PC-9 (cell line): ENCODE results near the gene AUTS2. TPM values are rescaled to one million over a fixed set of nuclear protein-coding genes. Genes with fewer than 3 reads are reported as not detected.

Experiments
- BruUV-seq: library from RNA; stranded (reverse); fragments of 400-500 nt; replicated peaks from 2 replicates; lab custom pipeline; 2021; lab: Mats Ljungman, UMichigan
- CTCF ChIA-PET: fragments of 300-600 bp; sonication (Branson Sonifier 250); formaldehyde crosslinking; loops from one replicate; lab custom pipeline; 2022; ENCODE audit warnings: antibody characterized with exemption; lab: Charles Lee
- POLR2A ChIA-PET: fragments of 300-600 bp; sonication (Branson Sonifier 250); formaldehyde crosslinking; loops from one replicate; lab custom pipeline; 2022; ENCODE audit warnings: antibody characterized with exemption; ENCODE audit not compliant: unreplicated experiment; lab: Charles Lee
- DNase-seq, 2 experiments: peaks; one replicate each; pipeline versions ENCODE4 v3.0.0 to v3.0.0-alpha.2; 2015 to 2022; ENCODE audit warnings: mixed read lengths in 1 of 2
- H2AFZ ChIP-seq: fragments of 200-600 bp; sonication (generic); 2 replicates; pipeline ENCODE4 v1.8.1; 2017; ENCODE audit warnings: antibody characterized with exemption
- H3F3A ChIP-seq: fragments of 200-600 bp; sonication (generic); 2 replicates; pipeline ENCODE4 v1.8.1; 2017; ENCODE audit warnings: antibody characterized with exemption, mild to moderate bottlenecking, low read depth; ENCODE audit not compliant: insufficient read depth
- H3K27ac ChIP-seq: fragments of 200-600 bp; sonication (generic); 2 replicates; pipeline ENCODE4 v1.6.1; 2016; ENCODE audit warnings: mixed run types
- H3K27me3 ChIP-seq: fragments of 200-600 bp; sonication (generic); 2 replicates; pipeline ENCODE4 v1.6.1; 2016; ENCODE audit warnings: low read depth, mixed run types; ENCODE audit not compliant: insufficient read depth
- H3K36me3 ChIP-seq: fragments of 200-600 bp; sonication (generic); 2 replicates; pipeline ENCODE4 v1.6.1; 2016; ENCODE audit warnings: low read depth, mixed run types
- H3K4me1 ChIP-seq: fragments of 200-600 bp; sonication (generic); replicated peaks from 2 replicates; pipeline ENCODE4 v1.6.1; 2016; ENCODE audit warnings: mixed run types; ENCODE audit not compliant: insufficient read depth
- H3K4me2 ChIP-seq: fragments of 200-600 bp; sonication (generic); 2 replicates; pipeline ENCODE4 v1.6.1; 2017; ENCODE audit warnings: mixed run types
- H3K4me3 ChIP-seq: fragments of 200-600 bp; sonication (generic); 2 replicates; pipeline ENCODE4 v1.6.1; 2016; ENCODE audit warnings: mixed run types
- H3K79me2 ChIP-seq: fragments of 200-600 bp; sonication (generic); 2 replicates; pipeline ENCODE4 v1.6.1; 2017; ENCODE audit warnings: low read depth, mixed run types
- H3K9me2 ChIP-seq: fragments of 200-600 bp; sonication (generic); 2 replicates; pipeline ENCODE4 v1.8.1; 2017; ENCODE audit warnings: mild to moderate bottlenecking; ENCODE audit not compliant: insufficient read depth
- H3K9me3 ChIP-seq: fragments of 200-600 bp; sonication (generic); 2 replicates; pipeline ENCODE4 v1.8.1; 2016; ENCODE audit warnings: low read depth; ENCODE audit not compliant: insufficient read depth
- H4K20me1 ChIP-seq: fragments of 200-600 bp; sonication (generic); 2 replicates; pipeline ENCODE4 v1.8.1; 2017; ENCODE audit not compliant: insufficient read depth
- EZH2 ChIP-seq: fragments of 200-600 bp; sonication (generic); IDR thresholded peaks from 2 replicates; pipeline ENCODE4 v1.8.0; 2017; ENCODE audit warnings: antibody characterized with exemption, low read depth
- intact Hi-C: fragments of 100-400 bp; cut with micrococcal nuclease; formaldehyde crosslinking; loops from one replicate; pipeline ENCODE4 v1.10.0; 2022; ENCODE audit not compliant: unreplicated experiment
- total RNA-seq: library from RNA; stranded (reverse); gene quantifications from 2 replicates; pipeline ENCODE4 v1.2.3, GENCODE V29; 2021
- TF ChIP-seq, protein P1 (sequence below): fragments of 200-600 bp; sonication (generic); conservative IDR thresholded peaks from 2 replicates; pipeline ENCODE4 v1.6.1; 2017; ENCODE audit warnings: mixed run types, antibody characterized with exemption, mild to moderate bottlenecking, moderate library complexity

AUTS2 gene
- total RNA-seq, 1 experiment from 2014 or later, result not detected

DNA sequence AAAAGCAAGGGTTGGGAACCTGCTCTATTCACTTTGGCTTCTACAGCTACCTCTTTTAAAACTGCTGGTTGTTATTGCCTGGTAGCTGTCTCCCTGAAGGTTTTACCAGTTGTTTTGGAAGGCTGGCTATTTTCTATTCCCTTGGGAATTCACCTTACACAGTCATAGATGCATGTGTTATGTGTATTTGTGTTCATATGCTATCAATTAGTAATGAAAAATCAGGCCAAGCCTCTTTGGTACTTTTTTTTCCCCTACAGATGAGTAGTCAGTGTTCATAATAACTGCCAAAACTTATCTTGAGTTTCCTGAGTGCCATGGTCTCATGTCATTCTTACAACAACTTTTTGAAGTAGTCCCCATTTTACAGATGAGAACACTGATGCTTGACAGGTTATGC lies 795.7 kb downstream of the AUTS2 start:
- no peaks in the 10 kb centered on the region for H3F3A ChIP-seq
- no TSS peak for BruUV-seq
- intact Hi-C loops, result no loop called here
- H3K27me3 ChIP-seq, result peaks cover 22% of the 10 kb centered on the region; the same call in 1 of the 2 replicates
- no peaks in the 10 kb centered on the region for H3K36me3 ChIP-seq
- H3K4me3 ChIP-seq, result no peak overlapping the region
- POLR2A ChIA-PET, result no interaction called here
- TF ChIP-seq, protein P1, sequence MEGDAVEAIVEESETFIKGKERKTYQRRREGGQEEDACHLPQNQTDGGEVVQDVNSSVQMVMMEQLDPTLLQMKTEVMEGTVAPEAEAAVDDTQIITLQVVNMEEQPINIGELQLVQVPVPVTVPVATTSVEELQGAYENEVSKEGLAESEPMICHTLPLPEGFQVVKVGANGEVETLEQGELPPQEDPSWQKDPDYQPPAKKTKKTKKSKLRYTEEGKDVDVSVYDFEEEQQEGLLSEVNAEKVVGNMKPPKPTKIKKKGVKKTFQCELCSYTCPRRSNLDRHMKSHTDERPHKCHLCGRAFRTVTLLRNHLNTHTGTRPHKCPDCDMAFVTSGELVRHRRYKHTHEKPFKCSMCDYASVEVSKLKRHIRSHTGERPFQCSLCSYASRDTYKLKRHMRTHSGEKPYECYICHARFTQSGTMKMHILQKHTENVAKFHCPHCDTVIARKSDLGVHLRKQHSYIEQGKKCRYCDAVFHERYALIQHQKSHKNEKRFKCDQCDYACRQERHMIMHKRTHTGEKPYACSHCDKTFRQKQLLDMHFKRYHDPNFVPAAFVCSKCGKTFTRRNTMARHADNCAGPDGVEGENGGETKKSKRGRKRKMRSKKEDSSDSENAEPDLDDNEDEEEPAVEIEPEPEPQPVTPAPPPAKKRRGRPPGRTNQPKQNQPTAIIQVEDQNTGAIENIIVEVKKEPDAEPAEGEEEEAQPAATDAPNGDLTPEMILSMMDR, result no peak
- TF ChIP-seq EZH2, result no peak
- CTCF ChIA-PET, result no interaction called here
- H3K4me1 ChIP-seq, result no peaks in the 10 kb centered on the region
- H3K9me3 ChIP-seq, result no peaks in the 10 kb centered on the region
- no peak for DNase-seq
- no peaks in the 10 kb centered on the region for H4K20me1 ChIP-seq
- H3K9me2 ChIP-seq, result no peaks in the 10 kb centered on the region
- H3K4me2 ChIP-seq, result no peak overlapping the region
- no peaks in the 10 kb centered on the region for H3K79me2 ChIP-seq
- no peak overlapping the region for H2AFZ ChIP-seq
- no peak overlapping the region for H3K27ac ChIP-seq

DNA sequence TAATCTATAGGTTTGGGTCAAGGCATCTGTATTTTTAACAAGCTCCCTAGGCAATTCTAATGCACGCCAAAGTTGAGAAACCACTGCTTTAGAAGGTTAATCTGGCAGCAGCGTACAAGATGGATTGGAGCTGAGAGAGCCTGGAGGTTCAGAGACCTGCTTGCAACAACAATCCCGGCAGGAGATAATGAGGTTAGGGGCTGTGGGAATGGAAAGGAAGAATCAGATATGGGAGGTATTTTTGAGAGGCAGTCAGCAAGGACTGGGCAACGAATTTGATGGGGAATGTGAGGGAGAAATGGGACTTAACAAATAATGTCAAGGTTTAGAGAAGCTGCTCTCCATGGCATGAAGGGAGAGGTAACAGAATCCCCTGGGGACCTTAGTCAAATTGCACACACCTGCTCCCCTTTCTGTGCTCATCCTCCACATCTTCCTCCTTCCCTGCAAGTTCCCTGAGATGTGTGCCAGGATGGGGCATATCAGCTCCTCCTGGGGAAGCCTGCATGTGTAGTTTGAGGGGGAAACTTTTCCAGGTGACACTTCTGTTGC lies 802.6 kb downstream of the AUTS2 start:
- TF ChIP-seq EZH2, result no peak
- TF ChIP-seq, protein P1, result no peak
- H3K9me3 ChIP-seq, result no peaks in the 10 kb centered on the region
- intact Hi-C loops, result no loop called here
- no peaks in the 10 kb centered on the region for H3K9me2 ChIP-seq
- DNase-seq, result no peak
- H3K27ac ChIP-seq, result no peak overlapping the region
- H3K79me2 ChIP-seq, result no peaks in the 10 kb centered on the region
- H3K27me3 ChIP-seq, result peaks cover 31% of the 10 kb centered on the region
- H3K36me3 ChIP-seq, result no peaks in the 10 kb centered on the region
- H3K4me3 ChIP-seq, result no peak overlapping the region
- BruUV-seq, result no TSS peak
- H3K4me1 ChIP-seq, result no peaks in the 10 kb centered on the region
- no peaks in the 10 kb centered on the region for H4K20me1 ChIP-seq
- no peak overlapping the region for H2AFZ ChIP-seq
- ChIA-PET CTCF (no interaction called here), POLR2A (no interaction called here)
- no peak overlapping the region for H3K4me2 ChIP-seq
- H3F3A ChIP-seq, result no peaks in the 10 kb centered on the region

DNA sequence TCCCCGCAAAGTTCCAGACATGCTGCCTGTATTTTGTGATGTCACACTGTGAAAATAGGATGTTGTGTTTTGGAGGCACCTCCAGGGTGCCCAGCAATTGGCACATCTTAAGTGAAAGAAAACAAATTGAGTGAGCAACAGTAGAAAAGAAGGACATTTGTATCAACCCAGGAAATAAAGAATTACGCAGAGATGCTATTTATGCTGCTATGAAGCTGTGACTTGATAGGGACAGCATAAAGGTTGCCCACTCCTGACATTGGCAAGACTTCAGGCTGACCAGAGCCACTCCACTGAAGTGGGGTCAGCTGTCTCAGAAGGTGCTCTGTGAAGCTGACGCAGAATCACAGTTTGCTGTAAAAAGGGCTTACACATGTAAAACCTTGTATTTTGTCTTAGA lies 803.8 kb downstream of the AUTS2 start:
- H2AFZ ChIP-seq, result no peak overlapping the region
- H3K36me3 ChIP-seq, result no peaks in the 10 kb centered on the region
- ChIA-PET CTCF (no interaction called here), POLR2A (no interaction called here)
- H3K27me3 ChIP-seq, result peaks cover 41% of the 10 kb centered on the region
- DNase-seq, result no peak
- H3K79me2 ChIP-seq, result no peaks in the 10 kb centered on the region
- intact Hi-C loops, result no loop called here
- H3K4me2 ChIP-seq, result no peak overlapping the region
- H3F3A ChIP-seq, result no peaks in the 10 kb centered on the region
- no TSS peak for BruUV-seq
- no peak overlapping the region for H3K27ac ChIP-seq
- TF ChIP-seq EZH2, result no peak
- TF ChIP-seq, protein P1, result no peak
- no peaks in the 10 kb centered on the region for H3K9me2 ChIP-seq
- no peaks in the 10 kb centered on the region for H4K20me1 ChIP-seq
- H3K4me3 ChIP-seq, result no peak overlapping the region
- H3K4me1 ChIP-seq, result no peaks in the 10 kb centered on the region
- H3K9me3 ChIP-seq, result no peaks in the 10 kb centered on the region
